Endothelial cell of umbilical vein (primary cell): Measurements from ENCODE around the gene CTNNA2. TPM values are rescaled to one million over a fixed set of nuclear protein-coding genes. Genes with fewer than 3 reads are reported as not detected.

Experiments used
- BruUV-seq: library from RNA; stranded (reverse); fragments of 400-500 nt; replicated peaks from 2 replicates; lab custom pipeline; 2021; lab: Mats Ljungman, UMichigan
- CTCF ChIA-PET: fragments of 300-600, 350-600 bp; sonication (Branson Sonifier 250); formaldehyde crosslinking; loops from one replicate; lab custom pipeline; 2021; ENCODE audit warnings: antibody characterized with exemption, inconsistent platforms; lab: Charles Lee
- POLR2A ChIA-PET: fragments of 300-600, 350-600 bp; sonication (Branson Sonifier 250); formaldehyde crosslinking; loops from one replicate; lab custom pipeline; 2021; ENCODE audit warnings: antibody characterized with exemption, inconsistent platforms; lab: Charles Lee
- DNase-seq: peaks from one replicate; pipeline ENCODE4 v3.0.0-alpha.2; 2011; ENCODE audit warnings: low read depth, low spot score
- FAIRE-seq: peaks from 2 replicates; lab custom pipeline; 2011; peaks lifted over from hg19 to GRCh38; lab: Jason Lieb, UNC
- H2AFZ ChIP-seq: 2 replicates; pipeline ENCODE4 v1.6.0; 2012; ENCODE audit warnings: low read depth, low read length, control low read depth, inconsistent platforms
- H3K27ac ChIP-seq: 2 replicates; pipeline ENCODE4 v1.5.1; 2011; ENCODE audit warnings: low read depth, mild to moderate bottlenecking, control low read depth, low read length, moderate library complexity; ENCODE audit not compliant: insufficient read depth
- H3K27me3 ChIP-seq, 2 experiments: 2 replicates each; pipeline versions ENCODE4 v1.6.0 to v1.6.1; 2011; ENCODE audit warnings: low read length in 2 of 2, mixed read lengths in 1 of 2; ENCODE audit not compliant: control insufficient read depth in 2 of 2, insufficient read depth in 2 of 2
- H3K36me3 ChIP-seq, 2 experiments: 2 replicates in 1 of 2; 3 replicates in 1 of 2; pipeline ENCODE4 v1.5.1; 2011; ENCODE audit warnings: low read length in 2 of 2, mild to moderate bottlenecking in 1 of 2, moderate library complexity in 1 of 2; ENCODE audit not compliant: control insufficient read depth in 2 of 2, insufficient read depth in 2 of 2; ENCODE audit errors: extremely low read depth in 1 of 2
- H3K4me1 ChIP-seq: 3 replicates; pipeline ENCODE4 v1.5.1; 2011; ENCODE audit warnings: mild to moderate bottlenecking, low read length; ENCODE audit not compliant: control insufficient read depth, insufficient read depth; ENCODE audit errors: extremely low read depth
- H3K4me2 ChIP-seq: 2 replicates; pipeline ENCODE4 v1.6.1; 2011; ENCODE audit warnings: low read length, control low read depth, mixed read lengths; ENCODE audit not compliant: insufficient read depth
- H3K4me3 ChIP-seq, 3 experiments: fragments of 200-600 bp in 1 of 3; sonication (generic), shearing (Covaris generic) in 1 of 3; replicated peaks in 1 of 3; 2 replicates each; pipeline ENCODE4 v1.5.1; 2011 to 2016; ENCODE audit warnings: control low read depth in 3 of 3, low read length in 3 of 3, mild to moderate bottlenecking in 2 of 3, inconsistent platforms in 1 of 3, low read depth in 1 of 3, moderate library complexity in 1 of 3; ENCODE audit not compliant: insufficient read depth in 1 of 3
- H3K79me2 ChIP-seq: 2 replicates; pipeline ENCODE4 v1.6.0; 2012; ENCODE audit warnings: low read length, inconsistent platforms; ENCODE audit not compliant: control insufficient read depth, insufficient read depth
- H3K9ac ChIP-seq: replicated peaks from 2 replicates; pipeline ENCODE3; 2011; ENCODE audit warnings: low read length, control low read depth; ENCODE audit not compliant: insufficient read depth; ENCODE audit errors: extremely low read depth
- H3K9me1 ChIP-seq: replicated peaks from 3 replicates; pipeline ENCODE4 v1.6.0; 2011; ENCODE audit warnings: mild to moderate bottlenecking, low read length; ENCODE audit not compliant: control insufficient read depth, insufficient read depth; ENCODE audit errors: extremely low read depth
- H3K9me3 ChIP-seq: replicated peaks from 2 replicates; pipeline ENCODE4 v1.5.1; 2012; ENCODE audit warnings: low read length, inconsistent platforms; ENCODE audit not compliant: control insufficient read depth, insufficient read depth
- H4K20me1 ChIP-seq: replicated peaks from 2 replicates; pipeline ENCODE3; 2011; ENCODE audit warnings: mild to moderate bottlenecking, low read length; ENCODE audit not compliant: control insufficient read depth, insufficient read depth; ENCODE audit errors: extremely low read depth
- CTCF ChIP-seq, 2 donors: IDR thresholded peaks; 1 replicate in 1 of 2; 2 replicates in 1 of 2; pipeline ENCODE4 v1.5.1; 2011; ENCODE audit warnings: low read length in 2 of 2, mild to moderate bottlenecking in 2 of 2, moderate library complexity in 2 of 2, control low read depth in 1 of 2, inconsistent platforms in 1 of 2, low read depth in 1 of 2; ENCODE audit not compliant: insufficient read depth in 1 of 2; ENCODE audit errors: extremely low read depth in 1 of 2
- EZH2 ChIP-seq: IDR thresholded peaks from 2 replicates; pipeline ENCODE4 v1.6.1; 2012; ENCODE audit warnings: borderline replicate concordance, low read depth, mild to moderate bottlenecking, moderate library complexity, low read length, inconsistent platforms; ENCODE audit not compliant: severe bottlenecking
- FOS ChIP-seq: IDR thresholded peaks from 2 replicates; pipeline ENCODE4 v1.6.1; 2011; ENCODE audit warnings: mild to moderate bottlenecking, low read length, moderate library complexity, borderline replicate concordance; ENCODE audit not compliant: insufficient read depth
- GATA2 ChIP-seq: IDR thresholded peaks from 2 replicates; pipeline ENCODE4 v1.7.0; 2011; ENCODE audit warnings: low read depth, mild to moderate bottlenecking, moderate library complexity, mixed read lengths, low read length; ENCODE audit not compliant: insufficient read length, insufficient read depth
- JUN ChIP-seq: IDR thresholded peaks from 2 replicates; pipeline ENCODE4 v1.6.1; 2011; ENCODE audit warnings: borderline replicate concordance, low read depth; ENCODE audit not compliant: insufficient read length, insufficient read depth
- MAX ChIP-seq: IDR thresholded peaks from 2 replicates; pipeline ENCODE4 v1.6.1; 2011; ENCODE audit not compliant: insufficient read depth, insufficient read length
- MYC ChIP-seq: IDR thresholded peaks from one replicate; pipeline ENCODE4 v1.6.1; 2011; ENCODE audit warnings: mild to moderate bottlenecking, low read depth, low read length
- POLR2A ChIP-seq: IDR thresholded peaks from 2 replicates; pipeline ENCODE4 v1.6.1; 2012; ENCODE audit warnings: low read depth, mild to moderate bottlenecking, control low read depth, low read length
- POLR2AphosphoS5 ChIP-seq: IDR thresholded peaks from 2 replicates; pipeline ENCODE4 v1.6.1; 2012; ENCODE audit warnings: low read depth, mild to moderate bottlenecking, control low read depth, low read length, moderate library complexity; ENCODE audit not compliant: insufficient read depth
- dilution Hi-C: fragments of 300-500 bp; cut with MboI; formaldehyde crosslinking; loops from one replicate; pipeline ENCODE4 v1.15.0; 2019; ENCODE audit warnings: low sequenced_read_pairs; ENCODE audit not compliant: extremely low pct_ligation_motif_present
- intact Hi-C: fragments of 100-400 bp; cut with micrococcal nuclease; formaldehyde crosslinking; loops from one replicate; pipeline ENCODE4 v1.10.0; 2022
- polyA plus RNA-seq, 4 experiments: library from polyadenylated mRNA; depleted of rRNA in 3 of 4; stranded (reverse) in 3 of 4; unstranded in 1 of 4; fragments of >200 nt; gene quantifications; 2 replicates each; pipeline versions ENCODE4 v1.2.1 to v1.2.3, GENCODE V29; 2011 to 2012; ENCODE audit warnings: missing spikeins in 1 of 4
- total RNA-seq: library from RNA; stranded (reverse); gene quantifications from 2 replicates; pipeline ENCODE4 v1.2.3, GENCODE V29; 2021

CTNNA2 gene
- total and polyA plus RNA-seq, 2 donors (not counting 3 experiments of a cell fraction or from before 2014, with no cell fraction given): not detected

- FAIRE-seq (no peak), DNase-seq (no peak)
- Histone ChIP-seq H3K27ac (no peak overlapping the region), H3K9me3 (peaks cover 4% of the 10 kb centered on the region), H4K20me1 (no peaks in the 10 kb centered on the region), H3K4me2 (no peak overlapping the region), H3K79me2 (no peaks in the 10 kb centered on the region), H3K36me3 (no peaks in the 10 kb centered on the region), H3K4me3 (no peak overlapping the region), H3K9ac (no peak overlapping the region), H2AFZ (no peak overlapping the region), H3K4me1 (no peaks in the 10 kb centered on the region), H3K27me3 (no peaks in the 10 kb centered on the region), H3K9me1 (no peaks in the 10 kb centered on the region)
- intact Hi-C loops (no loop called here), dilution Hi-C loops (no loop called here)
- no TSS peak for BruUV-seq
- ChIA-PET POLR2A (no interaction called here), CTCF (no interaction called here)
- TF ChIP-seq GATA2: no peak
- TF ChIP-seq POLR2AphosphoS5: no peak
- no peak for TF ChIP-seq MYC
- no peak for TF ChIP-seq CTCF (IDR thresholded peaks at IDR 0.05; ENCODE audit: extremely low read depth in 1 of 2, insufficient read depth in 1 of 2, low read depth in 1 of 2, low read length in 2 of 2)
- no peak for TF ChIP-seq FOS
- no peak for TF ChIP-seq EZH2
- TF ChIP-seq JUN: no peak
- TF ChIP-seq POLR2A: no peak
- TF ChIP-seq MAX: no peak
Observed at GRCh38 chr2:79835911-79836310, 323.1 kb downstream of the CTNNA2 start.
